Activated CD4-positive, alpha-beta T cell treated with anti-CD3 and anti-CD28 coated beads, Interleukin-2, amount 10 ng/mL, durations not matched to agents 24 days and 14 days (primary cell): ENCODE data around the gene LINC00237. TPM values are rescaled to one million over a fixed set of nuclear protein-coding genes. Genes with fewer than 3 reads are reported as not detected.

ENCODE experiments used
- DNase-seq: peaks from one replicate; pipeline ENCODE4 v3.0.0; 2022
- H3K27ac Mint-ChIP-seq: one replicate; pipeline ENCODE4 v1.8.0; 2022; ENCODE audit warnings: mild to moderate bottlenecking, mixed read lengths
- H3K27me3 Mint-ChIP-seq: one replicate; pipeline ENCODE4 v1.8.0; 2022; ENCODE audit warnings: mixed read lengths
- H3K36me3 Mint-ChIP-seq: one replicate; pipeline ENCODE4 v1.8.0; 2022; ENCODE audit warnings: low read depth, mild to moderate bottlenecking, mixed read lengths
- H3K4me1 Mint-ChIP-seq: one replicate; pipeline ENCODE4 v1.8.0; 2021; ENCODE audit warnings: mixed read lengths
- H3K4me3 Mint-ChIP-seq: one replicate; pipeline ENCODE4 v1.8.0; 2022; ENCODE audit warnings: mild to moderate bottlenecking, moderate library complexity, mixed read lengths
- H3K9me3 Mint-ChIP-seq: one replicate; pipeline ENCODE4 v1.8.0; 2021; ENCODE audit warnings: mixed read lengths
- intact Hi-C: fragments of 100-400 bp; cut with micrococcal nuclease; formaldehyde crosslinking; loops from one replicate; pipeline ENCODE4 v1.15.1; 2023
- total RNA-seq: library from RNA; stranded (reverse); gene quantifications from 2 replicates; pipeline ENCODE4 v1.2.3, GENCODE V29; 2022

LINC00237 gene
- total RNA-seq, 1 donor from 2014 or later, result not detected

DNA sequence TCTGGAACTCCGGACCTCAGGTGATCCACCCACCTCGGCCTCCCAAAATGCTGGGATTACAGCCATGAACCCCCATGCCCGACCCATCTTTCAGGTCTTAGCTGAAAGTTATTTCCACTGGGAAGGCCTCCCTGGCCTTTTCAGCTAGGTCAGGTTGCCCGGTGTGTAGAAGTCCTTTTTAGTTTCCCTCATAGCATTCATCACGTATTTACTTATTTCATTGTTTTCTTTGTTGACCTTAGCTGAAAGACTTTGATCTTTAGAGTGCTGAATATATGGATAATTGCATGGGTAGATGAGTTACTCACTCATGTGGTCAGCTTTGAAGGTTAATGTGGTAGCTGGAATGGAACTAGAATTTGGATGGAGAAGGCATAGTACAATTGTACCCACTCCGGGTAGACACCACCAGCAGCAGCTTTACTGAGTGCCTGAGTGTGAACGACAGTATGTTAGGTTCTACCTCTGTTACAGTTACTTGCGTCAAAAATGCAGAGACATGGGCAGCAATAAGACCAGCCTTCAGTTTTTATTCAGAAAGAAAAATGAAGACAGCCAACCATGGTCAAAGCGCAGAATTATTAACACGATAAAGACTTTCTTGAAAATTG lies 28.8 kb upstream of the LINC00237 start:
- no peak for DNase-seq
- Mint-ChIP-seq H3K27ac (no peak overlapping the region), H3K27me3 (no peaks in the 10 kb centered on the region), H3K9me3 (no peaks in the 10 kb centered on the region), H3K36me3 (peaks cover 4% of the 10 kb centered on the region), H3K4me3 (no peak overlapping the region), H3K4me1 (peaks cover 7% of the 10 kb centered on the region)
- intact Hi-C loops, result no loop called here

DNA sequence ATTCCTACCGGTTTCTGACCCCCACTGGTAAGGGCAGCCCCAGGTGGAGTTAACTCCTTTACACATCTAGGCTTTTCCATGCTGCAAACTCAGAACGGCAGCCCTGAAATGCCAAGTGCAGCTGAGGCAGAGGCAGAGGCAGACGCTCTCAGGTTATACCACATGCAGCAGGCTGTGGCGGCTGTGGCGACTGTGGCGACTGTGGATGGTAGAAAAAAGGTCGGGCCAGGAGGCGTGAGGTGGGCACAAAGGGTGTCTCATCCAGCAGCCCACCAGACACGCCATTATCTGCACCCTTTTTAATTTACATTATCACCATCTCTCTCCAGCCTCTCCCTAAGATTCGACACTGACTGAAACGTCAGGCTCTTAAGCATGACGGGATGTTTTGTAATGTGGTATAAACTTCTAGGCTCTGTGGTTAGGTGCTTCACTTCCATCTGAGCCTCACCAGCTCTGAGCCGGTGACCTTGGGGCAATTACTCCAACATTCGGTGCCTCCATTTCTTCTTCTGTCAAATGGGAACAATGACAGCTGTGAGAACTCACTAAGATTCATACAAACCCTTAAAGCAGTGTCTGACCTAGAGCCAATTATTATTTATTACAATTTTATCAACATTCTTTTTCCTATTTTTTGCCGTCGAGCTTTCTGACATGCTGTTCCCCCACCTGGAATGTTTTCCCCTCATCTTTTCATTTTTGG lies 27.9 kb upstream of the LINC00237 start:
- no peak overlapping the region for H3K4me3 Mint-ChIP-seq
- H3K36me3 Mint-ChIP-seq, result peaks cover 3% of the 10 kb centered on the region
- no peak for DNase-seq
- no peaks in the 10 kb centered on the region for H3K9me3 Mint-ChIP-seq
- H3K27me3 Mint-ChIP-seq, result no peaks in the 10 kb centered on the region
- no peak overlapping the region for H3K27ac Mint-ChIP-seq
- peaks cover 7% of the 10 kb centered on the region for H3K4me1 Mint-ChIP-seq
- intact Hi-C loops, result no loop called here

DNA sequence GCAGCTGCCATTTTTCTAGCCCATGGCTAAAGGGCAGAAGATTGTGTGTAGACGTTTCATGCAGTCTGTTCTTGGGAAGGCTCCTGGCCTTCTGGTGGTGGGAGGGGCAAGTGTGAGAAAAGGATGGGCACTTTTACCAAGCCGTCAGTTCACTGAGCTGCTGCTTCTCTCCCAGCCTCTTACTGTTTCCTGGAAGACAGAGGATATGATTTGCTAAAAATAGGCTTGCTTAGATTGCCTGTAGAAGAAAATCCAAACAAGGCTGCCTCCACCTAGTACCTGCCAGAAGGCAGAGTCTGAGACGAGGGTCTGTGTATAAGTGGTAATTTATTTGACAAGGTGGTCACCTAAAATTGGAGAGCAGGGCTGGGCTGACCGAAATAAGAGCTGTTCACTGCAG lies 27.2 kb upstream of the LINC00237 start:
- Mint-ChIP-seq H3K4me1 (peaks cover 7% of the 10 kb centered on the region), H3K36me3 (peaks cover 3% of the 10 kb centered on the region), H3K27me3 (no peaks in the 10 kb centered on the region), H3K4me3 (no peak overlapping the region), H3K9me3 (no peaks in the 10 kb centered on the region), H3K27ac (no peak overlapping the region)
- intact Hi-C loops, result no loop called here
- DNase-seq, result no peak

DNA sequence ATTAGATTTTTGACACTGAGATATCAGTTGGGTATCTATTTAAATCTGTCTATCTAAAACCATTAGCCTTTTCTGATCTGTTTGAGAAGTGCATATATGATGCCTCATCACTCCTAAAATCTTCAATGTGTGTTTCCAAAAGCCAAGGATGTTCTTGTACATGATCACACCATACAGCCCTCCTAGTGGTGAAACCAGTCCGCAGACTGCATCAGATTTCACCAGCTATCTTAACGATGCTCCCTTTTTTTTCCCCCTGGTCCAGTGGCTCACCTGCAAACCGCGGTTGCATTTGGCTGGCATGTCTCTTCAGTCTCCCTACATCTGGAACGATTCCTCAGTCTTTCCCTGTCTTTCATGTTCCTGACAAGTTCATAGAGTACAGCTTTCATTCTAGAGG lies 23.7 kb upstream of the LINC00237 start:
- Mint-ChIP-seq H3K4me1 (peaks cover 18% of the 10 kb centered on the region), H3K9me3 (no peaks in the 10 kb centered on the region), H3K4me3 (no peak overlapping the region), H3K27me3 (no peaks in the 10 kb centered on the region), H3K36me3 (no peaks in the 10 kb centered on the region), H3K27ac (no peak overlapping the region)
- intact Hi-C loops, result loop anchor here (5.0 kb wide), 1 partner anchor 172 kb away; the partner anchor contains the start of gene XRN2
- peak; percentile 30 for DNase-seq

DNA sequence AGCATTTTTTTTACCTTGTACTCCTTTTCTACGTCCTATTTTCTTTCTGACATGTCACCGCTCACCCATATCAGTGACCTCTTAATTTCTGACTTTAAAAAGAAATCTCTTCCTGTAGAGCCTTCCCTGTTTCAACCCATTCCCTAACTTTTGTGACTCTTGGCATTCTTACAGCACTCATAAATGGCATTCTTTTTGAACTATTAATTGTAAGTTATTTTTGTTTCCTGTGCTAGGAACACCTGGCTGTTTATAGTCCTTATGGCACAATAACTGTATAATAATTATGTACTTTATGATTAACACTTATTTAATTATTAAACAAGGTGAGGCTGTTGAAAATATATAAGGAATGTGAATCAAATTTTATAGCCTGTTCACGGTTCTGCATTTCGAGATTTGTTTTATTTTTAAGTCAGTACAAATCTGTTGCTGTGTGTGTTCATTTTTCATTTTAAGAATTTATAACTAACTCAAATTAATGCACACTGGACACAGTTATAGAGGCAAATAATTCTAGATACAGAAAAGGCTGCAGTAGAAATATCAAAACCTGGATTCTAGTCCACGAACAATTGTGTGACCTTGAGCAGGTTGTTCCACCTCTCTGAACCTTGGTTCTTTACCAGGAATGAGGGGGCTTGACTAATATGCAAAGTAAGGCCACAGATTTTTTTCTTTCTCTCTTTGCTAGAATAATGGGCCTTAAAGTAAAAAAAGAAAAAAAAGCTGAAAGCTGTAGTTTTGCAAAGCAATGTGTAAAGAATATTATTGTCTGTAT lies 21.2 kb upstream of the LINC00237 start:
- intact Hi-C loops, result loop anchor here (2.0 to 5.0 kb wide), 2 partner anchors 27 to 175 kb away; partner anchors contain the start of gene XRN2
- Mint-ChIP-seq H3K4me1 (peaks cover 16% of the 10 kb centered on the region), H3K27me3 (peaks cover 2% of the 10 kb centered on the region), H3K27ac (no peak overlapping the region), H3K36me3 (no peaks in the 10 kb centered on the region), H3K9me3 (no peaks in the 10 kb centered on the region), H3K4me3 (peak overlapping the region; percentile 91)
- no peak for DNase-seq

DNA sequence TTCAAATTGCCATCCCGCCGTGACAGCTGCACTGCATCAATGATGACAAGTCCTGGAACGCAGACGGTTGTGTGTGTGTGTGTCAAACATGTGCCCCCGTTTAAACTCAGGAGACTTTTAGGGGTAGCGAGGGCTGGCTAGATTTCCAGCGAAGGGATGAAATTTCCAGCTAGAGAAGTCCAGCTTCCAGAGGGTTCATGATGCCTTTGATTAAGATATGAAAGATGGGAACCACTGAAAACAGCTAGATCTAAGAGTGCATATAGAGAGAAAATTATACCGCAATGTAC lies 20.4 kb upstream of the LINC00237 start:
- H3K27me3 Mint-ChIP-seq, result peaks cover 2% of the 10 kb centered on the region
- peak overlapping the region; percentile 91 for H3K4me3 Mint-ChIP-seq
- peak overlapping the region; percentile 88 for H3K27ac Mint-ChIP-seq
- DNase-seq, result no peak
- H3K4me1 Mint-ChIP-seq, result peaks cover 16% of the 10 kb centered on the region
- H3K9me3 Mint-ChIP-seq, result no peaks in the 10 kb centered on the region
- intact Hi-C loops, result loop anchor here (2.0 to 5.0 kb wide), 2 partner anchors 26 to 176 kb away; partner anchors contain the start of gene XRN2
- no peaks in the 10 kb centered on the region for H3K36me3 Mint-ChIP-seq

DNA sequence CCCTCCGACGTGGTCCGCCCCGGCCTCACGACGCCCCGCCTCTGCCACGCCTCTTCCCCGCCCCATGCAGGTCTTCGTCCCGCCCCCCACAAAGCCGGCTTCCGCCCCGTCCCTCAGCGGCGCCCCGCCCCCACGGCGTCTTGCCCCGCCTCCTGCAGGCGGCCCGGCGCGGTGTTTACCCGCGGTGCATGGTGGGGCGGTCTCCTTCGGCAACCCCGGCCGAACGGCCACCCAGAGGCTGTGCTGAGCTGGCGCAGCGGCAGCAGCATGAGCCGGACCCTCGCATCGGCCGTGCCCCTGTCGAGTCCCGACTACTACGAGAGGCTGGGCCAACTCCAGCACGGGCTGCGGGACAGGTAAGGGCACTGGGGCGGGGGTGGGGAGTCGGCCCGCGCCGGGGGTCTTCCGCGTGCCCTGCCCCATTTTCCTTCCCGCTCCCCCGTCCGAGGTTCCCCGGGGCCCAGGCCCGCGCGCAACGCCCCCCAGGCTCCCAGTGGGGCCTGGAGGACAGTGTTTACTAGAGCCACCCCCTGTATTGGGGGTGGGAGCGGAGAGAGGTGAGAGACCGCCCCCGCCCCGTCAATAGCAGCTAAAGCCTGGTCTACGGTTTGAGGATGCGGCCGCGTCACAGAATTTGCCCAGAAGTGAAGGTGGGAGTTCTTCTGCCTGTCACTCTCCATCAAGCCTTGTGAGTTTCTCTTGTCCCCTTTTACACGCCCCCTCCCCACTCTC lies 19.9 kb upstream of the LINC00237 start, which contains the start of gene KIZ:
Gene KIZ (plus strand): TSS at position 234 of the 732 bp plus-strand sequence. CDS start 34 bp downstream, at position 268.
- peaks cover 2% of the 10 kb centered on the region for H3K27me3 Mint-ChIP-seq
- H3K27ac Mint-ChIP-seq, result peak within 1 kb of the TSS; percentile 88
- intact Hi-C loops, result loop anchor here (2.0 to 5.0 kb wide), 2 partner anchors 25 to 176 kb away; partner anchors contain the start of gene XRN2

DNA sequence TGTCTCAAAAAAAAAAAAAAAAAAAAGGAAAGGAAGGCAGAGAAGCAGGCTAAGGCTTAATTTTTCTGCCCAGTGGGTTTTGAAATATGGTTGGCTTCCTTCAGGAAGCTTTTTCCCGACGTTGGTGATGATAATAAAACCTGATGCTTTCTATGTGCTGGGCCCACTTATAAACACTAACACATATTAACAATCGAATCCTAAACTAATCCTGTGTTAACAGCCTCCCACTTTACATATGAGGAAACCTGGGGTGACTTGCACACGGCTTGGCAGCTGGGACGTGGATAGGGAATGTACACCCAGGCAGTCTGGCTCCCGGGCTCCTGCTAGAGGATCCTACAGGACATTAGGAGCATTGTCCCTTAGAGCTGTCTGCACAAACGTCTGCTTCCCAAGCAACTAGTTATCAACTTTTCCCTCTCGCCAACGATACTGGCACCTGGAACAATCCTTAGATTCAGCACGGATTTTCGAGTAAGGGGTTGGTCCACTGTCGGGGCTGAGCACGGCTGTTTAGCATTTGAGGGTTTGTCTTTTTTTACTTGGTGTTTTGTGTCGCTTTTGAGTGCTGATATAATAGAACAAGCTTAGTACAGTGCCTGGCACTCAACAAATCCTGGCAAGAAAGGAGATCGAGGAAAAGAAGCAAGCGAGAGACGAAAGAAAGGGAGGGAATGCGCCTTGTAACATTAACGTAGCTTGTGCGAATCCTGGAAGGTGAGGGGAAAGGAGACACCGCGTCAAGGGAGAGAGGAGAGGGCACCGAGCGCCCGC lies 19.1 kb upstream of the LINC00237 start:
- H3K4me1 Mint-ChIP-seq, result peaks cover 16% of the 10 kb centered on the region
- peak overlapping the region; percentile 51 for H3K27ac Mint-ChIP-seq

More for the DNA sequence above, 19.9 kb upstream of the LINC00237 start, which contains the start of gene KIZ:
- H3K9me3 Mint-ChIP-seq, result no peaks in the 10 kb centered on the region
- DNase-seq, result peak; percentile 99
- H3K4me3 Mint-ChIP-seq, result peak within 1 kb of the TSS; percentile 91
- peaks cover 16% of the 10 kb centered on the region for H3K4me1 Mint-ChIP-seq
- no peaks in the 10 kb centered on the region for H3K36me3 Mint-ChIP-seq

DNA sequence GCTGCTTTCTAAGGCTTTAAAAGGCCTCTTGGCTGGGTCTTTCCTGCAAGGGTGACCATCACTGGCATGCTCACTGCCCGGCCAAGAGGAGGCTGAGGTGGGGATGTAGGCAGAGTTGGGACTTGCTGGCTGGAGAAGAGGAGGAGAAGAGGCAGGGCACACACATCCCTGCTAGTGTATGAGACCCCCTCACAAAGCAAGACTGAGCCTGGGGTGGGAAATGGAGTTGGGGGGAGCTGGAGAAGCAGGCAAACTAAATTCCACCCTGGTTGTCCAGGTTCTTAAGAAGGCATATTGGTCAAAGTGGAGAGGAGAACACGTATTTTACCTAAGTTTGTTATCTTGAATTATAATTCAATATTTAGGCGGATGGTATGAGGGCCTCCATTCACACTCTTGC lies 18.0 kb upstream of the LINC00237 start:
- intact Hi-C loops, result no loop called here
- H3K27me3 Mint-ChIP-seq, result peaks cover 7% of the 10 kb centered on the region
- no peaks in the 10 kb centered on the region for H3K36me3 Mint-ChIP-seq
- no peak for DNase-seq
- H3K4me3 Mint-ChIP-seq, result no peak overlapping the region
- no peak overlapping the region for H3K27ac Mint-ChIP-seq
- H3K9me3 Mint-ChIP-seq, result no peaks in the 10 kb centered on the region
- peaks cover 16% of the 10 kb centered on the region for H3K4me1 Mint-ChIP-seq

More for the DNA sequence above, 19.1 kb upstream of the LINC00237 start:
- no peak for DNase-seq
- peak overlapping the region; percentile 91 for H3K4me3 Mint-ChIP-seq
- intact Hi-C loops, result loop anchor here (5.0 kb wide), 1 partner anchor 177 kb away; the partner anchor contains the start of gene XRN2
- H3K36me3 Mint-ChIP-seq, result no peaks in the 10 kb centered on the region
- no peaks in the 10 kb centered on the region for H3K9me3 Mint-ChIP-seq
- peaks cover 6% of the 10 kb centered on the region for H3K27me3 Mint-ChIP-seq

DNA sequence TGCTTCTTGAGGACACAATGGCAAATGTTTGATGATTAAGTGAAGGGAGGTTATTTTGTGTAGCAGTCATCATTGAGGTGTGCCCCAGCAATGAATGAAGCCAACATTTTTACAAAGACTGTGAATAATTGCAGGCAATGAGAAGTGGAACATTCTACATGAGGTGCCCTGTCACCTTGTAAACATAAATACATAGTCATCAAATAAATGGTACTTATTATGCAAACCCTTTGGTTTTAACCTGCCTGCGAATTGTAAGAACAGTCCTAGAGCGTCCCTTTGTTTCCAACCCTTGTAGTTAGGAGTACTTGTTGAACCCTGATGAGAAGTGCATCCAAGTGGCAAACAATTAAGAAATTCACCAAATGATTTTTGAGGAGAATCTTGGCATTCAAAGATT lies 12.6 kb upstream of the LINC00237 start:
- Mint-ChIP-seq H3K36me3 (no peaks in the 10 kb centered on the region), H3K27me3 (peaks cover 38% of the 10 kb centered on the region), H3K9me3 (no peaks in the 10 kb centered on the region), H3K27ac (no peak overlapping the region), H3K4me3 (no peak overlapping the region), H3K4me1 (peaks cover 2% of the 10 kb centered on the region)
- no peak for DNase-seq
- intact Hi-C loops, result no loop called here

DNA sequence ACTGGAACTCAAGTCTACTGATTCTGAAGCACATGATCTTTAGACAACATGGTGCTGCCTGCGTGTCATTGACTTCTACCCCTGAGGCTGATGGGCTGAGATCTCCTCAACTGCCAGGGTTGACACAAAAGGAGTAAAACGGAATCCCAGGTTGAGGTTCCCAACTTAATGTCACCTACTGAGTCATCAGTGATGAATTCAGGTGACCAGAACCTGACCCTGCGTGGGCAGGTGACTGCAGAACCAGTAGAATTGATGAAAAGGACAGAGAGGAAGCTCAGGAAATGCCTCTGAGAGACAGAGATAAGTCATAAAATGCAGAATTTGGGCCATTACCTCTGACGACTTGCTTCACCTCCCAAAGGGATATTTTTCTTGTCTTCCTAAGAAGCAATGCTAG lies 12.0 kb upstream of the LINC00237 start:
- H3K4me1 Mint-ChIP-seq, result peaks cover 2% of the 10 kb centered on the region
- no peaks in the 10 kb centered on the region for H3K36me3 Mint-ChIP-seq
- no peaks in the 10 kb centered on the region for H3K9me3 Mint-ChIP-seq
- no peak overlapping the region for H3K4me3 Mint-ChIP-seq
- intact Hi-C loops, result no loop called here
- H3K27me3 Mint-ChIP-seq, result peaks cover 43% of the 10 kb centered on the region
- H3K27ac Mint-ChIP-seq, result no peak overlapping the region
- no peak for DNase-seq

DNA sequence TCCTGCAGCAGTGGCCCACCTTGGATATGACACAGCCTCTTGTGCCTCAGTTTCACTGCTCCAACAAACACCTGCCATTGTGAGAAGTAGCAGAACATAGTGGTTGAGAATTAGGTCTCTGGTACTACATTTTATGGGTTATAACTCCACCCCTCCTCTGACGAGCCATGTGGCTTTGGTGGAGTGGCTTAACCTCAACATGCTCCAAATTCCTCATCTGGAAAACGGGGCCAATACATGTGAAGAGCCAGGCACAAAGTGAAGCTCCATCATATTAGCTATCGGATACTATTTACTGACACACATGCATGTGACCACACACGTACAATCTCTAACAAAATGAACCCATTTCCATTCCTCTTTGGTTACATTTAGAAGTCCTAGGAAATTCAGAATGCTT lies 11.4 kb upstream of the LINC00237 start:
- H3K9me3 Mint-ChIP-seq, result no peaks in the 10 kb centered on the region
- H3K27ac Mint-ChIP-seq, result no peak overlapping the region
- peaks cover 47% of the 10 kb centered on the region for H3K27me3 Mint-ChIP-seq
- H3K36me3 Mint-ChIP-seq, result no peaks in the 10 kb centered on the region
- no peak for DNase-seq
- H3K4me1 Mint-ChIP-seq, result peaks cover 2% of the 10 kb centered on the region
- no peak overlapping the region for H3K4me3 Mint-ChIP-seq
- intact Hi-C loops, result no loop called here

DNA sequence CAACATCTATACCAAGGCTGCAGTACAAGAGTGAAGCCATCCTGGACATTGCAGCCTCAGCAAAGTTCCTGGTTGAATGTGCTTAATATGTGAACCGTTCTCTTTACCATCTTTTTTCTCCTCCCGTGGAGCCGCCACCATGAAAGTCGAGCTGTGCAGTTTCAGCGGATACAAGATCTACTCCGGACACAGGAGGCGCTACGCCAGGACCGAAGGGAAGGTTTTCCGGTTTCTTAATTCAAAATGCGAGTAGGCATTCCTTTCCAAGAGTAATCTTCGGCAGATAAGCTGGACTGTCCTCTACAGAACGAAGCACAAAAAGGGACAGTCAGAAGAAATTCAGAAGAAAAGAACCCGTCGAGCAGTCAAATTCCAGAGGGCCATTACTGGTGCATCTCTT lies 8.4 kb upstream of the LINC00237 start:
- Mint-ChIP-seq H3K9me3 (no peaks in the 10 kb centered on the region), H3K4me3 (no peak overlapping the region), H3K4me1 (peaks cover 2% of the 10 kb centered on the region), H3K27ac (no peak overlapping the region), H3K36me3 (no peaks in the 10 kb centered on the region), H3K27me3 (peaks cover 61% of the 10 kb centered on the region)
- DNase-seq, result no peak
- intact Hi-C loops, result no loop called here
